Measurements from ENCODE around the gene SFT2D3. TPM values are rescaled to one million over a fixed set of nuclear protein-coding genes. Genes with fewer than 3 reads are reported as not detected.
"Not testable (repeated sequence)": the region's sequence is repeated elsewhere in the genome, so short reads cannot be mapped to it uniquely, and the experiment has no call there.

The SFT2D3 gene
- total RNA-seq, 4 donors from 2014 or later, result 3.3 to 10.5 (median 5.9) TPM

GRCh38 chr2:127747621-127748020, 46.3 kb downstream of the SFT2D3 start:
- Histone ChIP-seq H3K27ac (no peak overlapping the region), H3K9me3 (no peaks in the 10 kb centered on the region), H3K4me3 (no peak overlapping the region), H3K36me3 (peaks cover 0 to 51% (median 0%) of the 10 kb centered on the region in 3 donors), H3K27me3 (no peaks in the 10 kb centered on the region), H3K4me1 (no peaks in the 10 kb centered on the region)
- no peak for DNase-seq
- WGBS, 2 donors, result 85 to 98% methylated on average over 4 to 5 of the region's 5 CpGs
- TF ChIP-seq POLR2A (IDR thresholded peaks at IDR 0.05), result no peak
- TF ChIP-seq CTCF (IDR thresholded peaks at IDR 0.05), result no peak
- intact Hi-C loops (cut with DNase I), result no loop called here

DNA sequence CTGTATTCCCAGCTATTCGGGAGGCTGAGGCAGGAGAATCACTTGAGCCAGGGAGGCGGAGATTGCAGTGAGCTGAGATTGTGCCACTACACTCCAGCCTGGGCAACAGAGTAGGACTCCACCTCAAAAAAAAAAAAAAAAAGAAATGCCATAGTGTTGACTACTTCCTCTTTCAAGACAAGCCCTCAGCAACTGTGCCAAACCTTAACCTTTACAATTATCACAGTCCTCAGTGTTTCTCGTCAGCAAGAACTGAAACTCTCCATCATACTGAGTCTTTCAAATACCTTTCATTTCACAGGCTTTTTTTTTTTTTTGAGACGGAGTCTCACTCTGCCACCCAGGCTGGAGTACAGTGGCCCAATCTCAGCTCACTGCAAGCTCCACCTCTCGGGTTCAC, 48.2 kb downstream of the SFT2D3 start:
- intact Hi-C loops (cut with DNase I); H3K27ac ChIP-seq; H3K4me3 ChIP-seq; H3K27me3 ChIP-seq; DNase-seq; H3K9me3 ChIP-seq; H3K4me1 ChIP-seq: not testable (repeated sequence)
- H3K36me3 ChIP-seq, result peaks cover 0 to 42% (median 0%) of the 10 kb centered on the region in 3 donors
- WGBS, 2 donors, result 68 to 85% methylated on average over 4 to 5 of the region's 5 CpGs

DNA sequence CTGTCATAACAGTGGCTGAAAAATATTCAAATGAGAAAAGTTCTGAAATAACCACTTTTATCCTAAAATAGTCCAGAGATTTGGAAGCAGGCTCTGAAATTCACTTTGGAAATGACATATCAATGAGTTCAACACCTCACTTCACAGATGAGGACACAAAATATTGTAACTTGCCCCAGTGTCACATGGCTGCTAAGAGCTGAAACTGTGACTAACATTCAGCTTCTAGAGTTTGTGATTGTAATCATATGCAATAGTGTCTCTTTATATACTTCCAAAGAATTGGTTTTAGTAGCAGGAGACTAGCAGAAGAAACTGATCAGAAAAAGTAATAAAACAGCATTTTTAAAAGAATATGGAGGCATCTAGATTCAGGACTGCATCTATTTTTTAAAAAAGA, 52.1 kb downstream of the SFT2D3 start:
- TF ChIP-seq CTCF (IDR thresholded peaks at IDR 0.05) (no peak), POLR2A (IDR thresholded peaks at IDR 0.05) (no peak)
- no peaks in the 10 kb centered on the region for H3K4me1 ChIP-seq
- intact Hi-C loops (cut with DNase I), result no loop called here
- no peak overlapping the region for H3K4me3 ChIP-seq
- H3K9me3 ChIP-seq, result no peaks in the 10 kb centered on the region
- no peak for DNase-seq
- H3K27me3 ChIP-seq, result no peaks in the 10 kb centered on the region
- no peak overlapping the region for H3K27ac ChIP-seq
- peaks cover 0 to 32% (median 0%) of the 10 kb centered on the region in 3 donors for H3K36me3 ChIP-seq

GRCh38 chr2:127754186-127754585, 52.9 kb downstream of the SFT2D3 start:
- no peak for DNase-seq
- Histone ChIP-seq H3K4me1 (no peaks in the 10 kb centered on the region), H3K36me3 (peaks cover 0 to 31% (median 0%) of the 10 kb centered on the region in 3 donors), H3K9me3 (no peaks in the 10 kb centered on the region), H3K4me3 (no peak overlapping the region), H3K27me3 (no peaks in the 10 kb centered on the region), H3K27ac (no peak overlapping the region)
- 90 to 92% methylated on average over 8 of the region's 8 CpGs for WGBS, 2 donors
- intact Hi-C loops (cut with DNase I), result no loop called here
- TF ChIP-seq CTCF (IDR thresholded peaks at IDR 0.05) (no peak), POLR2A (IDR thresholded peaks at IDR 0.05) (no peak)

Other genes starting within 250 kb of the SFT2D3 start
- 10 to 100 TPM; 22.0 to 34.1 (median 28.9) TPM for gene IWS1, start 175.0 kb upstream of the SFT2D3 start, total RNA-seq
- gene MYO7B, start 165.8 kb upstream of the SFT2D3 start, total RNA-seq, result under 1 TPM in 1 of 4 donors, not detected in 3; 0.19 TPM
- not detected for gene GPR17, start 55.3 kb upstream of the SFT2D3 start, total RNA-seq
- gene LIMS2, start 26.0 kb upstream of the SFT2D3 start, total RNA-seq, result 10 to 100 TPM in 1 of 4 donors, 1 to 10 TPM in 3; 2.4 to 29.6 (median 5.9) TPM
- gene WDR33, start 109.7 kb downstream of the SFT2D3 start, total RNA-seq, result 10 to 100 TPM; 15.6 to 41.8 (median 26.0) TPM
- gene POLR2D, start 156.7 kb downstream of the SFT2D3 start, total RNA-seq, result 10 to 100 TPM; 10.9 to 15.6 (median 14.5) TPM
- gene AMMECR1L, start 184.5 kb downstream of the SFT2D3 start, total RNA-seq, result 10 to 100 TPM in 1 of 4 donors, 1 to 10 TPM in 3; 6.3 to 11.8 (median 7.8) TPM

Data from esophagus squamous epithelium (tissue), 5 donors.